Mesenchymal stem cell (in vitro differentiated cells and primary cell): Measurements from ENCODE around the gene DMBX1.

Source experiments
- DNase-seq: peaks from one replicate; pipeline ENCODE4 v3.0.0-alpha.2; 2013
- H2AFZ ChIP-seq: one replicate; pipeline ENCODE4 v1.6.1; 2013; ENCODE audit warnings: low read depth, mild to moderate bottlenecking, control low read depth, inconsistent platforms, low read length, moderate library complexity
- H2AK5ac ChIP-seq: 2 replicates; pipeline ENCODE4 v1.6.1; 2013; ENCODE audit warnings: low read length, moderate library complexity, mild to moderate bottlenecking, inconsistent platforms; ENCODE audit not compliant: severe bottlenecking
- H2BK120ac ChIP-seq: one replicate; pipeline ENCODE4 v1.6.1; 2013; ENCODE audit warnings: low read depth, mild to moderate bottlenecking, inconsistent platforms, low read length, moderate library complexity
- H2BK12ac ChIP-seq, 2 experiments: one replicate each; pipeline ENCODE4 v1.6.1; 2013; ENCODE audit warnings: inconsistent platforms in 2 of 2, low read length in 2 of 2, mild to moderate bottlenecking in 2 of 2, moderate library complexity in 2 of 2, control low read depth in 1 of 2
- H2BK15ac ChIP-seq: one replicate; pipeline ENCODE4 v1.6.1; 2013; ENCODE audit warnings: mild to moderate bottlenecking, low read depth, inconsistent platforms; ENCODE audit not compliant: poor library complexity, severe bottlenecking
- H2BK5ac ChIP-seq: 2 replicates; pipeline ENCODE4 v1.6.1; 2013; ENCODE audit warnings: low read depth, mild to moderate bottlenecking, low read length, control low read depth, inconsistent platforms; ENCODE audit not compliant: poor library complexity, severe bottlenecking
- H3K14ac ChIP-seq, 2 experiments: one replicate each; pipeline ENCODE4 v1.6.1; 2013; ENCODE audit warnings: inconsistent platforms in 2 of 2, low read length in 2 of 2, control low read depth in 1 of 2, mild to moderate bottlenecking in 1 of 2, moderate library complexity in 1 of 2
- H3K18ac ChIP-seq, 2 experiments: one replicate each; pipeline ENCODE4 v1.6.1; 2013; ENCODE audit warnings: inconsistent platforms in 2 of 2, low read length in 2 of 2, control low read depth in 1 of 2, low read depth in 1 of 2, mild to moderate bottlenecking in 1 of 2
- H3K23ac ChIP-seq, 2 experiments: one replicate each; pipeline ENCODE4 v1.6.1; 2013; ENCODE audit warnings: inconsistent platforms in 2 of 2, low read length in 2 of 2, mild to moderate bottlenecking in 2 of 2, moderate library complexity in 2 of 2, control low read depth in 1 of 2
- H3K27ac ChIP-seq: 2 replicates; pipeline ENCODE4 v1.5.1; 2013; ENCODE audit warnings: mild to moderate bottlenecking, moderate library complexity, low read length, control low read depth, inconsistent platforms; ENCODE audit not compliant: poor library complexity, severe bottlenecking
- H3K27me3 ChIP-seq, 2 experiments: 2 replicates each; pipeline versions ENCODE4 v1.6.1 to v1.7.0; 2013; ENCODE audit warnings: low read length in 2 of 2, mild to moderate bottlenecking in 2 of 2, moderate library complexity in 2 of 2, control low read depth in 1 of 2, inconsistent platforms in 1 of 2; ENCODE audit not compliant: control insufficient read depth in 1 of 2, insufficient read depth in 1 of 2
- H3K36me3 ChIP-seq, 2 experiments: 2 replicates each; pipeline versions ENCODE4 v1.6.1 to v1.7.0; 2013; ENCODE audit warnings: low read length in 2 of 2, control low read depth in 1 of 2, inconsistent platforms in 1 of 2, low read depth in 1 of 2, mild to moderate bottlenecking in 1 of 2; ENCODE audit not compliant: insufficient read depth in 2 of 2, control insufficient read depth in 1 of 2
- H3K4ac ChIP-seq, 2 experiments: one replicate each; pipeline ENCODE4 v1.6.1; 2013; ENCODE audit warnings: inconsistent platforms in 2 of 2, low read length in 2 of 2, mild to moderate bottlenecking in 2 of 2, moderate library complexity in 2 of 2, control low read depth in 1 of 2, low read depth in 1 of 2
- H3K4me1 ChIP-seq: 2 replicates; pipeline ENCODE4 v1.6.1; 2013; ENCODE audit warnings: low read depth, low read length, control low read depth; ENCODE audit not compliant: control insufficient read depth, insufficient read depth
- H3K4me2 ChIP-seq: 2 replicates; pipeline ENCODE4 v1.6.1; 2013; ENCODE audit warnings: low read length, mild to moderate bottlenecking, inconsistent platforms; ENCODE audit not compliant: poor library complexity, severe bottlenecking
- H3K4me3 ChIP-seq, 2 experiments: 2 replicates each; pipeline versions ENCODE4 v1.5.1 to v1.7.0; 2013; ENCODE audit warnings: low read length in 2 of 2, mild to moderate bottlenecking in 2 of 2, control low read depth in 1 of 2, low read depth in 1 of 2; ENCODE audit not compliant: insufficient read depth in 1 of 2
- H3K79me1 ChIP-seq: replicated peaks from 2 replicates; pipeline ENCODE4 v1.6.1; 2013; ENCODE audit warnings: mild to moderate bottlenecking, control low read depth, low read length, inconsistent platforms; ENCODE audit not compliant: poor library complexity, severe bottlenecking
- H3K9ac ChIP-seq: 2 replicates; pipeline ENCODE4 v1.7.0; 2013; ENCODE audit warnings: mild to moderate bottlenecking, low read length, moderate library complexity
- H3K9me3 ChIP-seq: 2 replicates; pipeline ENCODE4 v1.7.0; 2013; ENCODE audit warnings: mild to moderate bottlenecking, low read length; ENCODE audit not compliant: control insufficient read depth
- H4K8ac ChIP-seq: one replicate; pipeline ENCODE4 v1.6.1; 2013; ENCODE audit warnings: inconsistent platforms, mild to moderate bottlenecking, low read length, moderate library complexity
- H4K91ac ChIP-seq: one replicate; pipeline ENCODE4 v1.6.1; 2013; ENCODE audit warnings: mild to moderate bottlenecking, low read length, inconsistent platforms
- WGBS: methylation state at CpG from one replicate; pipeline ENCODE4 v1.1.7; 2013; ENCODE audit warnings: mixed read lengths; 5-methylcytosine and 5-hydroxymethylcytosine counted together

Gene DMBX1

DNA sequence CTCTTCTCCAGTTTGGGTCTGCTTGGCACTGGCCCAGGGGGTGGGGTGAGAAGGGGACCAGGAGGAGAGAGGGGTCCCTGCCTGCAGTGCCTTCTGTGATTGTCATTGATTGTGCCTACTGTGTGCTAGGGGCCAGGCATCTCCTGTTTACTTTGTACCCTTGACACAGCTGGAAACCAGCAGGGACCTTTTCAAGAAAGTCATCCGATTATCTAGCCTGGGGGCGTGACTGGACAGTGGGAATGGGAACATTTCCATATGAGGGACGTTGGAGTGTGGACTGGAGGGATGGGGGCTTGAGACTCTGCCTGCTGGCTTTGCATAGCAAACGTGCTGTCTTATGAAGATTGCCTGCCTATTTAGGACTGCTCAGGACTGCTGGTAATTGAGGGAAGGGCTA is 19.8 kb upstream of the DMBX1 start:
- Histone ChIP-seq H2AK5ac (no peak overlapping the region), H3K9ac (no peak overlapping the region), H4K8ac (no peak overlapping the region), H3K23ac (no peak overlapping the region), H3K36me3 (no peaks in the 10 kb centered on the region), H3K27ac (no peak overlapping the region), H2BK15ac (no peak overlapping the region), H2BK12ac (no peak overlapping the region), H2BK120ac (no peak overlapping the region), H3K9me3 (no peaks in the 10 kb centered on the region), H3K27me3 (peaks cover 76 to 82% of the 10 kb centered on the region in 2 experiments), H3K79me1 (no peaks in the 10 kb centered on the region), H3K4ac (no peak overlapping the region), H2BK5ac (no peak overlapping the region), H3K4me1 (peaks cover 6% of the 10 kb centered on the region), H3K4me3 (no peak overlapping the region), H3K4me2 (no peak overlapping the region), H3K14ac (no peak overlapping the region), H3K18ac (no peak overlapping the region), H2AFZ (no peak overlapping the region), H4K91ac (no peak overlapping the region)
- no peak for DNase-seq
- WGBS = 29% methylated on average over 4 of the region's 4 CpGs

GRCh38 chr1:46471848-46472492 is 17.7 kb upstream of the DMBX1 start:
- H2BK5ac ChIP-seq = no peak overlapping the region
- peaks cover 81 to 89% of the 10 kb centered on the region in 2 experiments for H3K27me3 ChIP-seq
- H3K9ac ChIP-seq = no peak overlapping the region
- H3K27ac ChIP-seq = no peak overlapping the region
- H3K23ac ChIP-seq = no peak overlapping the region
- H3K9me3 ChIP-seq = no peaks in the 10 kb centered on the region
- 76% methylated on average over 2 of the region's 7 CpGs for WGBS
- H3K14ac ChIP-seq = no peak overlapping the region
- H4K91ac ChIP-seq = no peak overlapping the region
- no peak overlapping the region for H3K4me3 ChIP-seq
- no peak overlapping the region for H4K8ac ChIP-seq
- H3K4ac ChIP-seq = no peak overlapping the region
- H3K18ac ChIP-seq = no peak overlapping the region
- peaks cover 4% of the 10 kb centered on the region for H3K4me1 ChIP-seq
- no peak for DNase-seq
- H3K36me3 ChIP-seq = no peaks in the 10 kb centered on the region
- no peak overlapping the region for H2BK12ac ChIP-seq
- no peak overlapping the region for H2AFZ ChIP-seq
- no peak overlapping the region for H2BK120ac ChIP-seq
- H2AK5ac ChIP-seq = no peak overlapping the region
- H3K4me2 ChIP-seq = no peak overlapping the region
- no peak overlapping the region for H2BK15ac ChIP-seq
- H3K79me1 ChIP-seq = no peaks in the 10 kb centered on the region

DNA sequence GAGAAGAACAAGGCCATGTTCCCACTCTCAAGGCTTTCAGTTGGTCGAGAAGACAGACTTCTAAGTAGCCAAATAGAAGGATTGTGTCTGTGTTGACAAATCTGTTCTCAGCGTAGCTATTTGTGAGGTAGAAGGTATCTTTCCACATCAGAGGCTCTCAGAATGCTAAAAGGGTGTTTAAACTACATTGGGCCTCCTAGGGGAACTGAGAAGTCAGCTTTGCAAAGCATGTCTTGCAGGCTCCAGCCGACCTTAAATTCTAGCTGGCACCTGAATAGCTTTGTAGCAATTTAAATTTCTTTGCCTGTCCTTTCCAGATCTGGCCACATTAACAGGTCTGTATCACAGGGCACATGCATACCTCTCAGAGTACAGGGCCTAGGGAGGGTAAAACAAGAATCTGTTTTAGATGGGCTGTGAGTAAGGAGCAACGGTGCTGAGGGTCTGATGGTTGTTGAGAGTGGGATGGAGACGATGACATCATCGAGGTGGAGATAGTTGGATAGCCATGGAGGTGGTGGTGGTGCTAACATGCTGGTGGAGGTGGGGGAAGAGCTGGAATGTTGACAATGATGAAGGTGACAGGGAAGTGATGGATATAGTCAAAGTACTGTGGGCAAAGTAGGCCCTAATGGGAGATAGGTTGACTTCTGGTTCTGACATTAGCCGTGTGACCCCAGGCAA is 17.0 kb upstream of the DMBX1 start:
- Histone ChIP-seq H4K91ac (no peak overlapping the region), H3K4me1 (peaks cover 2% of the 10 kb centered on the region), H3K14ac (no peak overlapping the region), H2AK5ac (no peak overlapping the region), H3K27ac (no peak overlapping the region), H3K9ac (no peak overlapping the region), H3K36me3 (no peaks in the 10 kb centered on the region), H3K27me3 (peaks cover 78 to 87% of the 10 kb centered on the region in 2 experiments), H3K18ac (no peak overlapping the region), H2BK120ac (no peak overlapping the region), H2BK12ac (no peak overlapping the region), H3K4me3 (no peak overlapping the region), H2BK15ac (no peak overlapping the region), H3K23ac (no peak overlapping the region), H3K4ac (no peak overlapping the region), H3K79me1 (no peaks in the 10 kb centered on the region), H3K9me3 (no peaks in the 10 kb centered on the region), H2BK5ac (no peak overlapping the region), H4K8ac (no peak overlapping the region), H2AFZ (no peak overlapping the region), H3K4me2 (no peak overlapping the region)
- DNase-seq = no peak
- 48% methylated on average over 6 of the region's 7 CpGs for WGBS

DNA sequence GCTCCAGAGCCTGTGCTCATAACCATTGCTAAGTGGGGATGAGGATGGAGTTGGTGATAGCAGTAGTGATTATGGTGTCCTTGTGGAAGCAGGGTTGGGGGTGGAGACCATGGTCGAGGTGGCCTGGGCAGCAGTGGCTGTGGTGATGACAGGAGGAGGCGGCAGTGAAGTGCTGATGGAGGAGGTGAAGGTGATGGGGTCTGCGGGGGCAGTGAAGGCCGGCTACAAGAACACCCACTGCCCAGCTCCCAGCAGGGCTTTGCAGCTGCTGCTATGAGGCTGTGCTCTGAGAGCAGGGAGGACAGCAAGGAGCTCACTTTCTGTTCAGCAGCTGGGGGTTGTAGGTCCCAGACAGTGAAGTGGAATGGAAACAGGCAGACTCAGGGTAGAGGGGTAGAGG is 15.6 kb upstream of the DMBX1 start:
- no peak overlapping the region for H3K14ac ChIP-seq
- no peak overlapping the region for H3K4me3 ChIP-seq
- no peaks in the 10 kb centered on the region for H3K36me3 ChIP-seq
- no peak overlapping the region for H3K9ac ChIP-seq
- H4K91ac ChIP-seq = no peak overlapping the region
- WGBS = 70% methylated on average over 3 of the region's 4 CpGs
- H4K8ac ChIP-seq = no peak overlapping the region
- H3K23ac ChIP-seq = no peak overlapping the region
- H3K4me1 ChIP-seq = peaks cover 2% of the 10 kb centered on the region
- no peak overlapping the region for H2BK15ac ChIP-seq
- no peak overlapping the region for H3K4me2 ChIP-seq
- H2BK12ac ChIP-seq = no peak overlapping the region
- no peak overlapping the region for H2BK120ac ChIP-seq
- no peak overlapping the region for H2AK5ac ChIP-seq
- no peaks in the 10 kb centered on the region for H3K9me3 ChIP-seq
- H2BK5ac ChIP-seq = no peak overlapping the region
- H3K27ac ChIP-seq = no peak overlapping the region
- no peak for DNase-seq
- H3K18ac ChIP-seq = no peak overlapping the region
- peaks cover 78 to 86% of the 10 kb centered on the region in 2 experiments for H3K27me3 ChIP-seq
- no peak overlapping the region for H2AFZ ChIP-seq
- no peaks in the 10 kb centered on the region for H3K79me1 ChIP-seq
- no peak overlapping the region for H3K4ac ChIP-seq
